HG03060 (cell line): ENCODE results near the gene SLAIN1.
A peak's percentile ranks its signal among the peaks of the same experiment; 100 is the strongest.

Source experiments
- ATAC-seq: cut with Tn5 transposase; IDR thresholded peaks from one replicate; pipeline ENCODE4 v1.9.1; 2021; ENCODE audit warnings: low read depth, moderate number of reproducible peaks; ENCODE audit not compliant: unreplicated experiment

SLAIN1 gene

DNA sequence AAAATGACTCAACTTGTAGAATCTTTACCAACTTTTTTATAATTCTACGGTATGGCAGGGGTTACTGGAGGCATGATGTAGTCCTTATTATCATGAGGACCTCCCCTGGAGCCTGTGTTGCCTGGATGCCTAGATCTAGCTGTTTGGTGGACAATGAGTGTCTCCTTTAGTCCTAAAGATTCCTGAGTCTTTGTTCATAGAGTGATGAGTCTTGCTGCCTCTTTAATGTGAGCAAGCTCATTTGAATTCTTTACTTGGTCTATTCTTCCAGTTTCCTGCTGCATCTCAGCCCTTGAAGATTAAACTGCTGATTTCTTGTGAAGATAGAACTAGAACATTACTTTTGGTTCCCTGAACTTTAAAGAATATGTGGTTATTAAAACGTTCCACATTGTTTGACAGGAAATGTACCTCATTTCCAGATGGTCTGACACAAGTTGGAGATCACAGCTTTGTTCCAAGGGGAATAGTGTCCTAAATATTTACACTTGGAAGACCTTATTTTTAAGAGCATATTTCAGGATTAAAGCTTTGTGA, 51.9 kb downstream of the SLAIN1 start:
- no peak for ATAC-seq

DNA sequence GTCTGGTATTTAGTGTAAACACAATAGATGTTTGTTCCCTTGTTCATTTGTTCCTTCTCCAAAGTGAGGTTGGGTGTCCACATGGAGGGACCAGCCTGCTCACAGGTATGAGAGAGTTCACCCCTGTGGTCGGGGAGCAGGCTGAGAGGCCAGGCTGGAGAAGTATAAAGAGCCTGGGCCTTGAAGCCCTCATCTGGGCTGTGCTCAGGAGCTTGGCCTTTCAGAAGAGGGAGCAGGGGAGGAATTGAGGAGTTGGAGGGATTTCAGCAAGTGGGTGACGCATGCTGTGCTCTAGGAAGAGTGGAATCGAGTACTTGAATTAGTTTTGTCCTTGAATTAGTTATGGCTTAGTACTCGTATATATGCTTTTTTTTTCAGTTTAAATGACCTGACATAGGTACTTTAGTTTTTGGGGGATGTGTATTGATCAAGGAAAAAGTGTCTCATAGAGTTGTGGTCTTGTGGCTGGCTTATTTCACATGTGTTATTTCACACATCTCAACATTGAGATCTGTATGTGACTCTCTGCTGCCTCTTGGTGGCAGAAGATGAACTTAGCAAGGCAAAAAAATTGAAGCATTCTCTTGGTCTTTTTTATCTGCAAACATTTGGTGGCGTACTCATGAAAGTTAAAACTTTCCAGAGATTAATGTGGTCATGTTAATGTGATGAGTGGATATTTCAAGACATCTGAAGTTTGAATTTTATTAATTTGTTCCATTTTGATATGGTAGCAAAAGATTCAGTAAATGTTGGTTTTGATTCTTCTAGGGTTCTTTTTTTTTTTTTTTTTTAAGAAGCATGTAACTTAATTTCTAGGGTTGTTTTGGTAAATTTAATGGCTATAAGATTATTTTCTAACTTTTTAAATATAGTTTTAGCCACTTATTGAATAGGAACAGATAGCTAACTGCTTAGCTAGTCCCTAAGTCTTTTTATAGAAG, 54.3 kb downstream of the SLAIN1 start:
- peak; percentile 88 for ATAC-seq

DNA sequence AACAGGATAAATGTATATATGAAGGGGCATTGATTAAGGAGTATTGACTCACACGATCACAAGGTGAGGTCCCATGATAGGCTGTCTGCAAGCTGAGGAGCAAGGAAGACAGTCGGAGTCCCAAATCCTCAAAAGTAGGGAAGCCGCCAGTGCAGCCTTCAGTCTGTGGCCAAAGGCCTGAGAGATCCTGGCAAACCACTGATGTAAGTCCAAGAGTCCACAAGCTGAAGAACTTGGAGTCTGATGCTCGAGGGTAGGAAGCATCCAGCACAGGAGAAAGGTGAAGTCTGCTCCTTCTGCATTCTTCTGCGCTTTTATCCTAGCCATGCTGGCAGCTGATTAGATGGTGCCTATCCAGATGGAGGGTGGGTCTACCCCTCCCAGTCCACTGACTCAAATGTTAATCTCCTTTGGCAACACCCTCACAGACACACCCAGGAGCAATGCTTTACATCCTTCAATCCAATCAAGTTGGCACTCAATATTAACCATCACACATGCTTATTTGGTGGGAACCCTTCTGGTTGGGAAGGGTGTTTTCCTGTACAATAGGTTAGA, 55.1 kb downstream of the SLAIN1 start:
- no peak for ATAC-seq

DNA sequence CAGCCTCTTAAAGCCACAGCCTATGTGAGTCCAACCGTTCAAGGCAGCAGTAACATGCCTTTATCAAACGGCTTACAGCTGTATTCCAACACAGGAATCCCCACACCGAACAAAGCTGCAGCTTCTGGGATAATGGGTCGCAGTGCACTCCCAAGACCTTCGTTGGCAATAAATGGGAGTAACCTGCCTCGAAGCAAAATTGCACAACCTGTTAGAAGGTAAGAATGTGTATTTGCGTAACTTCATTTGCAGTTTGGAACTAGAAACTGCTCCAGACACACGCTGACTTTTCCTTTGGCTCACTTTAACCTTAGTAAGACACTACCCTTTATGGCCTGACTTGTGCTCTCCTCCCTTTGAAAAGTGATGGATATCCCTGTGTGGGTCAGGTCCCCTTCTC, 63.4 kb downstream of the SLAIN1 start:
- ATAC-seq = no peak

DNA sequence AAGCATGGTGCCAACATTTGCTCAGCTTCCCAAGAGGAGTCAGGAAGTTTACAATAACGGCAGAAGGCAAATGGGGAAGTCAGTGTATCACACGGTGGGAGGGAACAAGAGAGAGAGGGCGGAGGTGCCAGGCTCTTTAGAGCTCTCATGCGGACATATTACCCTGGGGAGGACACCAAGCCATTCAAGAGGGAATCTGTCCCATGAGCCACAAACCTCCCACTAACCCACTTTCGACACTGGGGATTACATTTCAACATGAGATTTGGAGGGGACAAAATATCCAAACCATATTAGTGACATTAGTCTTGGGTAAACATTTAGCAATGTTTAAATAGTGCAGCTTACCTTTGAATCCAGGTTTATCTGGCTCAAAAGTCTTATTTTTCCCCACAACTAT, 69.9 kb downstream of the SLAIN1 start:
- ATAC-seq = no peak

DNA sequence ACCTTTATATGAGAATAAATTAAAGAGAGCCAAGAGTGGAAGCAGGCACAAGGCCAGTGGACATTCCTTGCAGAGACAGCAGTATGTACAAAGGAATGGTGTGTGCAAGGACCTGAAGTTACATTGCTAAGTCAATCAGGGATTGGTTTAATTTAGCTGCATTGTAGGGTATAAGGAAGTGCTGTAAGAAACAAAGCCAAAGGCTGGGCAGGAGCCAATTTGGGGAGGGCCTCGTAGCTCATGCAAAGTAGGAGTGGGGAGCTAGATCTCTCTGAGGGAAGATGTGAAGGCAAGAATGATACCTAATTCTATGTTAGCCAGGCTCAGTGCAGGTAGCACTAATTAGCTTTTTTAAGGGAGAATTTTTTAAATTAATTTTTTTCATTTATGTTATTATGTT, 76.7 kb downstream of the SLAIN1 start:
- no peak for ATAC-seq

DNA sequence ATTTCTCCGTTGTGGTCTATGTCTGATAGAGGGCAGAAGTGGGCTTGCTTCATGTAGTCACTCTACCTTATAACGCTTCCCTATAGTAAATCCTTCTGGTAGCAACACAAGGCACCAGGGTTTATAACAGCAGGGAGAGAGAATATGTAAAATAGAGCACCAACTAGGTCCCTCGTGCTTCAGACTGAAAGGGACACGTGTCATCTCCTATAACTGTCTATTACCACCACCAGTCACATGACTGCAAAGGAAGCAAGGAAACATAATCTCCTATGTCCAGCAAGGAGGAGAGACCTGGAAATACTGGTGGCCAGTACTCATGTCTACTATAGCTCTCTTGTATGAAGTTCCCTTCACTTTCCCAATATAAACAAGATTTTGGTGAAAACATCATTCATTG, 79.2 kb downstream of the SLAIN1 start:
- no peak for ATAC-seq

DNA sequence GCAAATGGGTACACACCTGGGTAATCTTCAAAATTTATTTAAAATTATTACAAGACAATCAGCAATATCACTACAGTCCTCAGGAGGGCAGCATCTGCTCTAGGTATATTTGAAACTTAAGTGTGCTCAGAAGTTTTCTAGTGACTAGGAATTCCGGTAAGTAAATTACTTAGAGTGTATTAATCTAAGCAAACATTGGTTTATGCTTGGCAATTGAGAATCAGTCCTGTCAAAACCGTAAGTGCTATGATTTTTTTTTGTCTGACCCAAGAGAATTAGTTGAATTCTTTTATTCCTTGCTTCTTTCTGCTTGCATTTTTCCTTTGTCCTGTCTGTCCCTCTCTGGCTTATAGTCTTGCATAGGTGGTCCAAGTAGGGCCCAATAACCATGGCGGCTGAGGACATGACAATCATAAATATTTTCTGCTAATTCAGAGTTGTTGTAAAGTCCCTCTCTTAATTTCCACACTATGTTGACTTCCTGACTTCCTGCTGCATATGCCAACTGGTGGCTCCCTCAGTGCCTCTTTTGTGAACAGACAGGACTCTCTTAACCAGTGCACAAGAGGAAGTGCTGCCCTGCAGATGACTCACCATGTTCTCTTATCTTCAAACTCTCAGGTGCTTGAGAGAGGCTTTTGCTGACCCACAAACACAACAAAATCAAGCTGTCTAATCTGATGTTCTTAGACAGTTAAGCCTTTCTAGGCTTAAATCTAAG, 82.2 kb downstream of the SLAIN1 start:
- ATAC-seq = peak; percentile 91

DNA sequence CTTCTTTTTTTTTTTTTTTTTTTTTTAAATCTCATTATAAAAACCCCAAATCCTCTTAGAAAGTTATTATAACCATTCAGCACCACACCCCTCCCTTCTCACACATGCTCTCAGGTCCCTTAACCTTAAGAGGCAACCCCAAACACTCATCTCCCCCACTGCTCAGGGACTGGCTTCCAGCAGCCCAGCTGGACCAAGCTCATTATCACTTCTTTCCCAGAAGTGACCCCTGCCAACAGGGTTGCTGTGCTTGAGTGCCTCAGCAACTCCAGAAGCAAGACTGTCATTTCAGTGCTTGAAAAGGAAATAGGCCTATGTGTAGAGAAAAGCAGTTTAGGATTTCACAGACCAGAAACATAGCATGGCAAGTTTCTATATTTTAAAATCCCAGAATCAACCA, 84.3 kb downstream of the SLAIN1 start:
- ATAC-seq = no peak

DNA sequence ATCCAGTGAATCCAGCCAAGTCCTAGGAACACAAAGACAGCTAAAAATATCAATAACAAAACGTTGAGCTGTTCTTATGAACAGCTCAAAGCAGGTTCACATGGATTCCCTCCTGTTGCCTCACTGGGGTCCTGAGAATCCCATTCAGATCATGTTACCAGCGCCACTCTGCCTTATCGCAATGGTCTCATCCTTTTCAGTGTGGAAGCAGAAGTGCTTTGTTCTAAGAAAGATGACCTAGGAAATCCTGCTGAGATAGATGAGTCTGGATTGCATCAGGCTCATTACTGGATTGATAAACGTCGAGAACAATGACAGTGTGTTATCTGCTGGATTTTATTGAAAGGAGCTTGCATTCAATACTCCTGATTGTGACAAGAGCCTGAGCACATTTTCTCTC, 87.0 kb downstream of the SLAIN1 start:
- ATAC-seq = no peak

DNA sequence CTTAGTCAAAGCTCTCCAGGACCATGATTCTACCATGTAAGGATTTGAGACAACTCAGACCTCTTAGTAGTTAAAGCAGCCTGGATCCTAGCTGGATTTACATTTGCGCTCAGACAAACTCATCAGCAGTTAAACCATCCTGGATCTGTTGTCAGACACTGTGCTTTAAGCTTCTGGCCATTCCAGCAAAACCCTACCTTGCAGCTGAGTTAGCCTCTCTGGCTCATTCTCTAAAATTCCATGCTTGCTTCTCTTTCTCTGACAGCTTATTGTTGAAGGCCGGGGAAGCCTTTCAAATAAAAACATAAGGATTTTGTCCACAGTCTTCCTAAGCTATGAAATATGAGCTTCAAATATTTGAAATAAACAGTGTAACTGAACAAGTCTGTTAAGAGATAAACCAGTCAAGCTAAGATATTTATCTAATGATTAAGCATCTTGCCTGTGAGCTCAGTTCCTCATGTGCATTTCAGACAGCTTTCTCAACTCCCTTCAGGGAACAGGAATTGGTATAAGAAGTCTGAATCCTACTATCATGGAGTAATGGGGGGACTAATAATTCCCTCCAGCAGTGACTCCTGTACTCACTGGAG, 89.3 kb downstream of the SLAIN1 start:
- ATAC-seq = no peak

DNA sequence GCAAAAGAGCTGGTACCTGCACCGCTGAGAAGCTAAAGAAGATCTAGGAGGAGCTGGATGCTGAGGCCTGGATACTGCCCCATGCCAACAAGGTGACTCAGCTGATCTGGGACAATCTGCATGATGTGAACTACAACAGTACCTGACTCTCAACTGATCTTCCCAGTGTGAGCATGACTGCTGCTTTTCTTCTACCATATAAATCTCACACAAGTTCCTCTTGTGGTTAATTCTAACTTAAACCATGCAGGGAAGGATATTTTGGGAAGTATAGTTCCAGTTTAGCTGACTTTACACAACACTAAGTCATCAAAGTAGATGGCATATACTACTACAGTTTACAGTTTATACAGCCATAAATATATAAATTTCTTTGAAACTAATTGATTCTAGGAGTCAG, 91.9 kb downstream of the SLAIN1 start:
- ATAC-seq = no peak

DNA sequence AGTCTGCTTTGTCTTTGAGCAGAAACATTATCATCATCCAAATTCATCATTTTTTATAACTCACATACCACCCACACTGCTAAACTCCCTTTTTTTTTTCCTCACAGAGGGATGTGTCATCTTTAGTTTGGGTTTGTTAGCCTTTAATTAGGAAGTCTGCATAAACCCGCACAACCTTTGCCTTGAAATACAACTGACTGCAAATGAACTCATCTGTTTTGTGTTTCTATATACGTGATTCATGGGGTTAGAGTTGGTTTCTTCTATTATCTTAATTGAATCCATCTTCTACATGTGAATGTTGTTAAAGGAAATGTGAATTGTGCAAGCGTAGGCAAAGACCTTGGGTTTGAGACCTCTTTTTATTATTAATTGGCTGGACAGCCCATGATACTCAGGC, 102.7 kb downstream of the SLAIN1 start:
- ATAC-seq = no peak

DNA sequence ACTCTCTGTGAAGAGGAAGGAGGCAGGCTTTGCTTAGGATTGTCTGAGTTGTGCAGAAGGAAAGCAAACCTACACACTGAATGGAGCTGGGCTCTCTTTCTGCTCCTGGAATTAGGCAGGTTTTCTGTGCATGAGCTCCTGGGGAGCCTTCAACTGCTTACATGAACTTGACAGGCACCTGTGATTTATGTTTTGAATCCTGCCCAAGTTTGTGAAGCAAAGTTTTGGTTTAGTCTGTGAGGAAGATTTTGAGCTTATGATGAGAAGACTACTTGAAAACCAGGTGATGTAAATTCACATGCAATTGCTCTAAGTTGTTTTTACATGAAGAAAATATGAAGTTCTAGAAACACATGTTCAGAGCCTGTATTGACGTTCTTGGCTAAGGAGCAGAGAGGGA, 109.0 kb downstream of the SLAIN1 start:
- no peak for ATAC-seq

DNA sequence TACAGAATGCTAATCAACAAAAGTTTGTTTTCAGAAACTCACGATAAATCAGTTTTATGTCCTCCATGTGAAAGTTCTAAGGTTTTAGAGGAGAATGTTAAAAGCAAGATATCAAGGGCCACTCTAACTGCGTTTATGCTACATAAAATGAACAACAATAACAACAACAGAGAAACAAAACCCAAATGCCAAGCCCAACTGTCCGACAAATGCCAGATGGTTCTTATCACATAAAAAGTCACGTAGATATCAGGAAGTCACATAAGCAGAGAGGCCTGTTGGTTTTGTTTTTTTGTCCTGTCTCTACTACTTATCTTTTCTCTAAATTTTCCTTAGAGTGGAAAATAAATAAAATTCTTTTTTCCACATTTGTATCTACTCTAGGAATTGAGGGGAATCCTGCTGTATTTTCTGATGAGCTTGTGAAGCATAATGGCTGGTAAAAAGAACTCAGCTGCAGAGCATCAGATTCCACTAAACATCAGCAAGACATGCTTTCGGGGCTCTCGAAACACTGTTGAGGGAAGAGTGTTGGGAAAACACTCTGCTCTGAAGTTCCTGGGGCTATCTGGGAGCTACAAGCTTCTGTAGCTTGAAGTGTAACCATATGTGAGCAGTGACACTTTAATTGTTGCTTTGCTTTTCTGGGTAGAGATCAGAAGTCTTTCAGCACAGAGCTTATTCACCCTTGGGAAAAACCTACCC, 110.1 kb downstream of the SLAIN1 start:
- ATAC-seq = no peak

DNA sequence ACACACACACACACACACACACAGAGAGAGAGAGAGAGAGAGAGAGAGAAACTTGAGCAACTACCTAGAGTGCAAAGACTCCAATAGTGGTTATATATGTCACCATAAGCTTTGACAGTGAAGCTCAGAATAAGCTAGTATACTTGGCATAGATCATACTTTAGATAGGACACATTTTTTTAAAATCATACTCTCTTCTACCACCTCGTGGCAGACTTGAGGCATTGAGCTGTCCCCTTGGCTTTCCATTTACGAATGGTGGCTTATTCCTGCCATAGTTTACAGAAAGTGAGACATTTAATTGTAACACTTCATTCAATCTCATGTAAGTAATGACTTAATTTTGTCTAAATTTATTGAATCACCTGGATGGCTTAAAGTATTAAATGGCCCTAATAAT, 112.9 kb downstream of the SLAIN1 start:
- ATAC-seq = no peak

DNA sequence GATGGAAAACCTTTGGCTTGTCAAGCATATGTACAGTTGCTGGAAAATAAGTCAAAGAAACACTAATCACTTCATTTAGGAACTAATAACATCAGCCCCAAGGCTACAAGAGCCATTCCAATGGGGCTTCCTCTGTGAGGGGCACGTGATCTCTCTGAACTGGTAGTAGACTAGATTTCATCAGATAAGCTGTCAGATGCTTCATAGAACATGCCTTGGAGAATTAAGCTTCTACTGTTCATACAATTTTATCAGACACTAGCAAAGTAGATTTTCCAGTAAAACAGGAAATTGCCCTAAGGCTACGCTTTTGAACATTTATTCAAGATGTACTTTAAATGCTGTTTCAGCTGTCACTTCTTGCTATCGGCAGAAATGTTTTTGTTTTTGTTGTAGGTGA, 113.4 kb downstream of the SLAIN1 start:
- no peak for ATAC-seq

DNA sequence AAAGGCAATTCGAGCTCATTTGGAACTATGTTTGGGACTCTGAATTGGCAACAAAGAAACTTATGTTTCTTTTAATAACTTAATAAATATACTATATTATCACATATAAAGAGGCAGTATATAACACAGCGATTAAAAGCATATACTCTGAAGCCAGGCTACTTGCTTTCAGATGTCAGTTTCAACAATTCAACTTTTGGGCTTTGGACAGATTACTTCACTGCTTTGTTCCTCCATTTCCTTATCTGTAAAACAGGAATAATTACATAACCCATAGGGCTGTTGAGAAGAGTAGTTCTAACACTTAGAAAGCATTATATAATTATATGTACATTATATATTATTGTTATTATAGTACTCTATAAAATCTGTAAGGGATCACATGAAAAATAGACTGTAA, 113.9 kb downstream of the SLAIN1 start:
- no peak for ATAC-seq

DNA sequence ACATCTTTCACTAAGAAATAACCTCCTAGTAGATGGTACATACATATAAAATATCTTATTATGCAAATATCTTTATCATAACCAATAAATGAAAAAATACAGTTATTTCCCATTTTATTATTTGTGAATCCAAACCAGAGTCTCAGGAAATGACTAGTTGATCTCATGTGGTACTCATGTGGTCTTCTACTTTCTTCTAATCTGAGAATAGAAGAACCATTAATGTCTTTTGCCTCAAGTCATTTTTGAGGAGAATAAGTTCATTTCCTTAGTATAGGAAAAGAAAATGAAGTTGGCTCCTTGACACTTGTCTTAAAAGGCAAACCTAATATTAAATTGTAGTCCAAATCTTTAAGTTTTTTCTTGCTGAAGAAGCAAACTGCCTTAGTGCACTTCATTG, 114.5 kb downstream of the SLAIN1 start:
- ATAC-seq = no peak
